Astrocyte (in vitro differentiated cells and primary cell): ENCODE measurements around the gene PTPA. TPM values are rescaled to one million over a fixed set of nuclear protein-coding genes. Genes with fewer than 3 reads are reported as not detected.
A peak's percentile ranks its signal among the peaks of the same experiment; 100 is the strongest.

ENCODE experiments used
- DNase-seq: peaks from one replicate; pipeline ENCODE4 v3.0.0-alpha.2; 2010; ENCODE audit warnings: low read depth
- FAIRE-seq: peaks from 2 replicates; lab custom pipeline; 2011; peaks lifted over from hg19 to GRCh38; lab: Jason Lieb, UNC
- H2AFZ ChIP-seq: 2 replicates; pipeline ENCODE4 v1.6.0; 2012; ENCODE audit warnings: low read depth, low read length, inconsistent platforms
- H3K27ac ChIP-seq: 2 replicates; pipeline ENCODE4 v1.5.1; 2011; ENCODE audit warnings: low read depth, low read length, inconsistent platforms
- H3K27me3 ChIP-seq: 2 replicates; pipeline ENCODE4 v1.6.0; 2011; ENCODE audit warnings: low read length, inconsistent platforms; ENCODE audit not compliant: insufficient read depth
- H3K36me3 ChIP-seq: 2 replicates; pipeline ENCODE4 v1.5.1; 2011; ENCODE audit warnings: low read length, inconsistent platforms; ENCODE audit not compliant: insufficient read depth
- H3K4me1 ChIP-seq: 2 replicates; pipeline ENCODE4 v1.5.1; 2011; ENCODE audit warnings: low read length, inconsistent platforms; ENCODE audit not compliant: insufficient read depth
- H3K4me2 ChIP-seq: 2 replicates; pipeline ENCODE4 v1.6.0; 2012; ENCODE audit warnings: low read length, inconsistent platforms
- H3K4me3 ChIP-seq: 2 replicates; pipeline ENCODE4 v1.5.1; 2011; ENCODE audit warnings: low read depth, mild to moderate bottlenecking, low read length, inconsistent platforms; ENCODE audit not compliant: insufficient read depth
- H3K79me2 ChIP-seq: 2 replicates; pipeline ENCODE4 v1.6.0; 2012; ENCODE audit warnings: mild to moderate bottlenecking, low read length, inconsistent platforms; ENCODE audit not compliant: insufficient read depth
- H3K9ac ChIP-seq: 2 replicates; pipeline ENCODE4 v1.6.0; 2012; ENCODE audit warnings: mild to moderate bottlenecking, low read length, inconsistent platforms
- H3K9me3 ChIP-seq: 2 replicates; pipeline ENCODE4 v1.5.1; 2012; ENCODE audit warnings: low read depth, mild to moderate bottlenecking, low read length, inconsistent platforms; ENCODE audit not compliant: insufficient read depth
- H4K20me1 ChIP-seq: 2 replicates; pipeline ENCODE4 v1.6.0; 2012; ENCODE audit warnings: low read length, inconsistent platforms; ENCODE audit not compliant: insufficient read depth
- H3K27ac Mint-ChIP-seq: one replicate; pipeline ENCODE4 v1.8.0; 2021; ENCODE audit warnings: mild to moderate bottlenecking, mixed read lengths; ENCODE audit not compliant: unreplicated experiment
- H3K27me3 Mint-ChIP-seq: one replicate; pipeline ENCODE4 v1.8.0; 2021; ENCODE audit warnings: low read depth, mixed read lengths; ENCODE audit not compliant: unreplicated experiment
- H3K36me3 Mint-ChIP-seq: one replicate; pipeline ENCODE4 v1.8.0; 2021; ENCODE audit warnings: low read depth, mixed read lengths; ENCODE audit not compliant: unreplicated experiment
- H3K4me1 Mint-ChIP-seq: one replicate; pipeline ENCODE4 v1.8.0; 2021; ENCODE audit warnings: low read depth, mixed read lengths; ENCODE audit not compliant: unreplicated experiment
- H3K4me3 Mint-ChIP-seq: one replicate; pipeline ENCODE4 v1.8.0; 2021; ENCODE audit warnings: mild to moderate bottlenecking, moderate library complexity, mixed read lengths; ENCODE audit not compliant: unreplicated experiment
- H3K9me3 Mint-ChIP-seq: one replicate; pipeline ENCODE4 v1.8.0; 2021; ENCODE audit warnings: mild to moderate bottlenecking, mixed read lengths; ENCODE audit not compliant: unreplicated experiment
- CTCF ChIP-seq: IDR thresholded peaks from 2 replicates; pipeline ENCODE4 v1.5.1; 2011; ENCODE audit warnings: low read depth, mild to moderate bottlenecking, inconsistent platforms, low read length, moderate library complexity; ENCODE audit not compliant: insufficient read depth
- EZH2 ChIP-seq: IDR thresholded peaks from 2 replicates; pipeline ENCODE4 v1.6.1; 2012; ENCODE audit warnings: mild to moderate bottlenecking, low read length, inconsistent platforms; ENCODE audit not compliant: insufficient read depth
- total RNA-seq: library from RNA; stranded (reverse); gene quantifications from 2 replicates; pipeline ENCODE4 v1.2.1, GENCODE V29; 2021

Gene PTPA
- total RNA-seq, 1 donor from 2014 or later = 122 TPM

- peaks cover 6% of the 10 kb centered on the region for H3K36me3 ChIP-seq
- H3K4me3 ChIP-seq = no peak overlapping the region
- no peaks in the 10 kb centered on the region for H4K20me1 ChIP-seq
- peaks cover 21% of the 10 kb centered on the region for H3K4me1 Mint-ChIP-seq
- DNase-seq = no peak
- H3K27me3 ChIP-seq = no peaks in the 10 kb centered on the region
- no peaks in the 10 kb centered on the region for H3K9me3 Mint-ChIP-seq
- no peak overlapping the region for H3K4me3 Mint-ChIP-seq
- peaks cover 4% of the 10 kb centered on the region for H3K79me2 ChIP-seq
- TF ChIP-seq CTCF (no peak), EZH2 (no peak)
- H3K27ac ChIP-seq = no peak overlapping the region
- H3K27me3 Mint-ChIP-seq = no peaks in the 10 kb centered on the region
- H3K4me1 ChIP-seq = peaks cover 13% of the 10 kb centered on the region
- H3K27ac Mint-ChIP-seq = peak overlapping the region; percentile 50
- no peak overlapping the region for H2AFZ ChIP-seq
- FAIRE-seq = no peak
- H3K9me3 ChIP-seq = no peaks in the 10 kb centered on the region
- H3K4me2 ChIP-seq = no peak overlapping the region
- no peak overlapping the region for H3K9ac ChIP-seq
- H3K36me3 Mint-ChIP-seq = peaks cover 15% of the 10 kb centered on the region
Observed at GRCh38 chr9:129150672-129151211, 39.5 kb downstream of the PTPA start.

- no peak overlapping the region for H3K27ac ChIP-seq
- H3K4me2 ChIP-seq = no peak overlapping the region
- H3K4me3 ChIP-seq = no peak overlapping the region
- H3K27me3 ChIP-seq = no peaks in the 10 kb centered on the region
- H3K4me1 ChIP-seq = peaks cover 6% of the 10 kb centered on the region
- peak overlapping the region; percentile 50 for H3K27ac Mint-ChIP-seq
- H3K9me3 ChIP-seq = no peaks in the 10 kb centered on the region
- H4K20me1 ChIP-seq = no peaks in the 10 kb centered on the region
- FAIRE-seq (no peak), DNase-seq (no peak)
- no peak overlapping the region for H2AFZ ChIP-seq
- no peak overlapping the region for H3K4me3 Mint-ChIP-seq
- no peak overlapping the region for H3K9ac ChIP-seq
- peaks cover 4% of the 10 kb centered on the region for H3K79me2 ChIP-seq
- TF ChIP-seq CTCF (no peak), EZH2 (no peak)
- H3K4me1 Mint-ChIP-seq = peaks cover 14% of the 10 kb centered on the region
- no peaks in the 10 kb centered on the region for H3K9me3 Mint-ChIP-seq
- H3K36me3 Mint-ChIP-seq = peaks cover 16% of the 10 kb centered on the region
- no peaks in the 10 kb centered on the region for H3K27me3 Mint-ChIP-seq
- peaks cover 6% of the 10 kb centered on the region for H3K36me3 ChIP-seq
Observed at GRCh38 chr9:129151469-129151868, 40.3 kb downstream of the PTPA start.

GRCh38 chr9:129154866-129155477 is 43.8 kb downstream of the PTPA start:
- no peaks in the 10 kb centered on the region for H3K79me2 ChIP-seq
- H3K4me1 ChIP-seq = no peaks in the 10 kb centered on the region
- H3K4me3 Mint-ChIP-seq = no peak overlapping the region
- no peak overlapping the region for H3K27ac Mint-ChIP-seq
- peaks cover 4% of the 10 kb centered on the region for H3K4me1 Mint-ChIP-seq
- H3K9me3 Mint-ChIP-seq = no peaks in the 10 kb centered on the region
- no peaks in the 10 kb centered on the region for H3K9me3 ChIP-seq
- H3K27ac ChIP-seq = no peak overlapping the region
- no peak for TF ChIP-seq EZH2
- H3K4me3 ChIP-seq = no peak overlapping the region
- H3K27me3 Mint-ChIP-seq = no peaks in the 10 kb centered on the region
- DNase-seq (no peak), FAIRE-seq (no peak)
- H2AFZ ChIP-seq = no peak overlapping the region
- no peaks in the 10 kb centered on the region for H3K27me3 ChIP-seq
- H3K36me3 ChIP-seq = no peaks in the 10 kb centered on the region
- no peak overlapping the region for H3K4me2 ChIP-seq
- H3K9ac ChIP-seq = no peak overlapping the region
- no peaks in the 10 kb centered on the region for H4K20me1 ChIP-seq
- H3K36me3 Mint-ChIP-seq = peaks cover 14% of the 10 kb centered on the region
